Central memory CD4-positive, alpha-beta T cell (primary cell): ENCODE results near the gene RASA4B.
A peak's percentile ranks its signal among the peaks of the same experiment; 100 is the strongest.
"Not testable (repeated sequence)": the region's sequence is repeated elsewhere in the genome, so short reads cannot be mapped to it uniquely, and the experiment has no call there.

ENCODE experiments used
- DNase-seq: peaks from one replicate; pipeline ENCODE4 v3.0.0; 2022

The RASA4B gene

DNA sequence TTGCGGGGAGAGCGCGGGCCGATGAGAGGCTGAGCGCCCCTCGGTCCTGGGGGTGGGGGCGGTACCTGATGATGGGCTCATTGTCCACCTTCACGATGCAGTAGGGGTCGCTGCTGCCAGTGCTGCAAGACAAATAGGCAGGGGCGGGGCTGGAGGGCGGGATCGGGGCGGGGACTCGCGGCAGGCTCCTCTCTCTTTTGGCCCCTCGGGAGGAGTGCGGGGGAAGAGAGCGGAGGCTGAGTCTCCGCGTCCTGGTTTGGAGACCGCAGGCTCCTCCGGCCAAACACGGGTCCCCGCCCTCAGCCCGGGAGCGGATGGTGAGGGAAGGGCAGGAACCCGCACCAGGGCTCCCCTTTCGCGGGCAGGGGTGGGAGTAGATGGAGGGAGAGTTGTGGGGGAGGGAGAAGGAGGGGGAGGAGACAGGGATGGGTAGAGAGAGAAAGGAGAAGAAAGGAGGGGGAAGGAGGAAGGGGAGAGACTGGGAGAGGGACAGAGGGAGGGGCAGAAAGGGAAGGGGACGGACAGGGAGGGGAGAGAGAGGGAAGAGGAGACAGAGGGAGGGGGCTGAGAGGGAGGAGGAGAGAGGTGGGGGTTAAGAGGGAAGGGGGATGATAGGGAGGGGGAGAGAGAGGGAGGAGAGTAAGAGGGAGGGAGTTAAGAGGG lies 5.6 kb downstream of the RASA4B start:
- DNase-seq: not testable (repeated sequence)

DNA sequence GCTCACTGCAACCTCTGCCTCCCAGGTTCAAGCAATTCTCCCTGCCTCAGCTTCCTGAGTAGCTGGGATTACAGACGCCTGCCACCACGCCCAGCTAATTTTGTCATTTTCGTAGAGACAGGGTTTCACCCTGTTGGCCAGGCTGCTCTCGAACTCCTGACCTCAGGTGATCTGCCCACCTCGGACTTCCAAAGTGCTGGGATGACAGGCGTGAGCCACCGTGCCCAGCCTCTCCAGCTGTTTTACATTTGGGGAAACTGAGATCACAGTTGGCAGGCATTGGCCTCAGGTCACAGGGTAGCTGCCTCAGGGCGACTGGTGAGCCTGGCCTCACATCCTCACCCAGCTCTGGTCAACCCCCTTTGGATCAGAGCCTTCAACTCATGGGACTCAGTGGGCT lies 7.0 kb downstream of the RASA4B start:
- DNase-seq: not testable (repeated sequence)

- not testable (repeated sequence) for DNase-seq
These were observed 10.0 kb downstream of the RASA4B start for GRCh38 chr7:102507410-102508088.

DNA sequence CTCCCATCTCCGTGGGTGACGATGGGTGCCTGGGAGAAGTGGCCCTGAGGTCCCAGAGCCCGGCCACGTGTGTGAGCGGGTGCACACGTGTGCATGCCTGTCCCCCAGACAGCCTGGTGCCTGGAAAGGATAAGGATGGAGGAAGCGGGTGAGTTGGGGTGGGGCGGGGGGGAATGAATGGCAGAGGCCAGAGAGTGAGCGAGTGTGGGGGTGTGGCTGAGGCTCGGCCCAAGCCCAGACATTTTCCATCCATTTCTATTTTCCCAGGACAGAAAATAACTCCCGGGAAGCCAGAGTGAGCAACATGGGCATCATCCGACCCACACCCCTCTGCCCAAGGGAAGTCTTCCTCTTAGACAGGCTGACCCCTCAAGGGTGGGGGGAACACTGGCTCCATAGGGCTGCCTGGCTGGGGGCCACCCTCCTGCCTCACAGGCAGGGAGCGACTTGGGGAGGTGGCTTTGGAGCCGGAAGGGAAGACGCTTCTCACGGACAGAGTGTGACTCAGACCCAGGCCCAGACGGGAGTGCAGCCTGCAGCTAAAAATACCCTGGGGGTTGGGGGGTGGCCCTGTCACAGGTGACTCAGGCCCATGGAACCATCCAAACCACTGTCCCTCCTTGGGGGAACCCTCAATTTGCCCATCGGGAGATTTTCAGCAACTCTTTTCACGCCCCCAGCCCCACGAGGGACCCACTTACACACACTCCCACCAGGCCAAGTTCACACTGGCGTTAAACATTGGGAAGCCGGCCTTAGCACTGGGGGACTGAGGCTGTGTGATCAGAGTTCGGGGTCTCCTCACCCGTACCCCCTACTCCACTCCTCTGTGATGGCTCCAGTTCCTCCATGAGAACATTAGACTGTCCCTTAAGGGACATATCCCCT lies 12.0 kb downstream of the RASA4B start:
- DNase-seq: not testable (repeated sequence)

- DNase-seq: not testable (repeated sequence)
These were observed 14.4 kb downstream of the RASA4B start for GRCh38 chr7:102503141-102503540.

DNA sequence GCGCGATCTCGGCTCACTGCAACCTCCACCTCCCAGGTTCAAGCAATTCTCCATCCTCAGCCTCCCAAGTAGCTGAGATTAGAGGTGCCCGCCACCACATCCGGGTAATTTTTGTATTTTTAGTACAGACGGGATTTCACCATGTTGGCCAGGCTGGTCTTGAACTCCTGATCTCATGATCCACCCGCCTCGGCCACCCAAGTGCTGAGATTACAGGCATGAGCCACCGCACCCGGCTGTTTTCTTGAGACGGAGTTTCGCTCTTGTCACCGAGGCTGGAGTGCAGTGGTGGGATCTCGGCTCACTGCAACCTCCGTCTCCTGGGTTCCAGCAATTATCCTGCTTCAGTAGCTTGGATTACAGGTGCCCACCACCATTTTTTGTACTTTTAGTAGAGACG lies 19.3 kb downstream of the RASA4B start:
- DNase-seq: not testable (repeated sequence)

DNA sequence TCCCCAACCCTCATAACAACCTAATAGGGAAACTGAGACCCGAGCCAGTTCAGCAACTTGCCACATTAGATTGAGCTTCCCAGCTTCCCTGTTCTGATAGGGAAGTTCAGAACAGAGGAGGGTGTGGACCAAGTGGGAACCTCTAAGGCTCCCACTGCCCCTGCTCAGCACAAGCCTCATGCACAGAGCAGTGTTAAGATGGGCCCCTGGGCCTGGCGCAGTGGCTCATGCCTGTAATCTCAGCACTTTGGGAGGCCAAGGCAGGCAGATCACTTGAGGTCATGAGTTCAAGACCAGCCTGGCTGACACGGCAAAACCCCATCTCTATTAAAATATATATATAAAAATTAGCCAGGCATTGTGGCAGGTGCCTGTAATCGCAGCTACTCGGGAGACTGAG lies 20.3 kb downstream of the RASA4B start:
- DNase-seq: not testable (repeated sequence)

DNA sequence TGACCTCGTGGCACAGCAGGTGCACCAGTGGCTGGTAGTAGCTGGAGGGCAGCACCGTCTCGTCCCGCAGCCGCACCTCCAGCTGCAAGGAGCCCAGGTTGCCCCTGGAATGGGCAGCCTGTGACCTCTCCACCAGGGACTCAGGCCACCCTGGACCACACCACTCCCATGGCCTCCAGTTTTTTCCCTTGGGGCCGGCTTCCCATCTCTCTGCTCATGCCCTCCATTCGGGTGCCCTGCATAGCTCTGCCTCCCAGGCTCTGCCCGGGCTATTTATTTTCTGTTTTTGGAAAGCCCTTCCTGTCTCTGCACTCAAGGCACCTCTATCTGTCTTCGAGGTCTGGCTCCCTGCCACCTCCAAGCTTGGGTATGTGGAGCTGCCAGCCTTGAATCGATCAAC lies 20.7 kb downstream of the RASA4B start:
- not testable (repeated sequence) for DNase-seq

- DNase-seq: not testable (repeated sequence)
These were observed 23.0 kb downstream of the RASA4B start for GRCh38 chr7:102494473-102495149.

DNA sequence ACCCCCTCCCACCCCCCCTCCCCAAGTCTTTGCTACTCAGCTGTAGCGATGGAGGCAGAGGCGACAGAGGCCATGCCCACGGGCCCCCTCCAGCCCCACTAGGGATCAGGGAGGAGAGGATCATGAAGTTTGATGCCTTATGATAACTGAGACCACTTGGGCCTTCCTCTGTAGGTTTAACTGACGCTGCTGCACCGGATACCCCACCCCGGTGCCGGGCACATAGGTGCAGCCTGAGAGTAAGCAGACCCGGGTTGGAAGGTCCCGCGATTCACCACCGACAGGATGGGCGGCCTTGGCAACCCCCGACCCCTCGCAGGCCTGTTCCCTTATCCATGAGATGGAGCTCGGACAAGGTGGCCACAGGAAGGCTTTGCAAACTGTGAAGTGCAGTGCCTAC lies 23.6 kb downstream of the RASA4B start:
- not testable (repeated sequence) for DNase-seq

DNA sequence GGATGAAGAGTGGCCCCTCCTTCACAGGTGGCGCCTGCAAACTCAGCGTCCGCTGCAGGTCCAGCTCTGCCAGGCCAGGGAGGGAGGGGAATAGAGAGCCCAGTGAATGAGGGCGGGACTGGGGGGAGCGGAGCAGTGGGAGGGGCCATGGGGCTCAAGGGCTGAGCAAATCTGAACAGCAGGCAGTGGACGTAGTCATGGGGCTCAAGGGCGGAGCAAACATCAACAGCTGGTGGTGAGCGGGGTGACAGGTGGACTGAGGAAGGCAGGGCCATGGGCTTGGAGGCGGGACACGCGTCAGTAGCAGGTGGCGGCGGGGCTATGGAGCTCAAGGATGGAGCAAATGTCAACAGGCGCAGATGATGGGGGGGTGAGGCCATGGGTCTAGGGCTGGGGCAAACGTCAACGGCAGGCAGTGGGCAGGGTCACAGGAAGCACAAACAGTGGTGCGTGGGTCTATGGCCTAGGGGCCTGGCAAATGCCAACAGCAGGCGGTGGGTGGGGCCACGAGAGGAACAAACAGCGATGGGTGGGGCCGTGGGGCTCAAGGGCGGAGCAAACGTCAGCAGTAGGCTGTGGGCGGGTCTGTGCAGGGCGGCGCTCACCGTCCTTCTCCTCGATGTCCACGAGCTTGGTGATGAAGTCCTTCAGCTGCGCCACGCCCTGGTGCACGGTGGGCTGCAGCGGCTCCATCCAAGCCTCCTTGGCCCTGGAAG lies 24.2 kb downstream of the RASA4B start:
- DNase-seq: not testable (repeated sequence)

GRCh38 chr7:102490529-102491075 lies 27.0 kb downstream of the RASA4B start:
- peak; percentile 27 for DNase-seq

DNA sequence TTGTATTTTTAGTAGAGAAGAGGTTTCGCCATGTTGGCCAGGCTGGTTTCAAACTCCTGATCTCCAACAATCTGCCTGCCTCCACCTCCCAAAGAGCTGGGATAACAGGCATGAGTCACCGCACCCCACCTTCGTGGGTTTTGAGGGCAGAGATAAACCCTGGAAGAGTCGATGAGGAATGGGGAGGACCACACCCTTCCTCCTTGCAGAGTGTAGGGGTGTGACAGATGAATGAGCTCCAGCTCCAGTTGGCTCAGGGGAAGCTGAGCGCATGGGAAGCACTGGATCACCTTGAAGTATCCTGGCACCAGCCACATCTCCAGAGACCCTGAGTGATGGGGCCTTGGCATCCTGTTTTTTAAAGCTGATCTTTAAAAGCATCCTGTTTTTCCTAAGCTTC lies 33.3 kb downstream of the RASA4B start:
- not testable (repeated sequence) for DNase-seq

DNA sequence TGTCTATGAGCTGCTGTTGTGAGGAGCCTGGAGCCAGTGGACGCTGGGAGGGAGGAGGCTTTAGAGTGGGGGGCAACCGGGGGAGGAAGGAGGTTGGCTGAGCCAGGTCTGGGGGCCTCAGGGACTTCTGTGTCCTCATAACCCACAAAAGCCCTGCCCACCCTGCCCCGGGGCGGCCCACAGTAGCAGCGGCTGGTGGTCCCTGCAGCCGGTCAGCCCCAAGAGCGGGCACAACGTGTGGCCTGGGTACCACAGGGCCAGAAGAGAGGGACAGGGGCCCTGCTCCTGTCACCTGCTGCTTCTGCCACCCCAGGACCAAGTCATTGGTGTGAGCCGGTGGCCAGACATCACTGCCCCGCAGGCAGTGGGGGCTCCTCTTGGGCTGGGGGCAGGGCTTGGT lies 35.6 kb downstream of the RASA4B start:
- not testable (repeated sequence) for DNase-seq

- DNase-seq: not testable (repeated sequence)
These were observed 37.5 kb downstream of the RASA4B start for GRCh38 chr7:102479982-102480637.

- DNase-seq: not testable (repeated sequence)
These were observed 38.4 kb downstream of the RASA4B start for GRCh38 chr7:102479209-102479584.

DNA sequence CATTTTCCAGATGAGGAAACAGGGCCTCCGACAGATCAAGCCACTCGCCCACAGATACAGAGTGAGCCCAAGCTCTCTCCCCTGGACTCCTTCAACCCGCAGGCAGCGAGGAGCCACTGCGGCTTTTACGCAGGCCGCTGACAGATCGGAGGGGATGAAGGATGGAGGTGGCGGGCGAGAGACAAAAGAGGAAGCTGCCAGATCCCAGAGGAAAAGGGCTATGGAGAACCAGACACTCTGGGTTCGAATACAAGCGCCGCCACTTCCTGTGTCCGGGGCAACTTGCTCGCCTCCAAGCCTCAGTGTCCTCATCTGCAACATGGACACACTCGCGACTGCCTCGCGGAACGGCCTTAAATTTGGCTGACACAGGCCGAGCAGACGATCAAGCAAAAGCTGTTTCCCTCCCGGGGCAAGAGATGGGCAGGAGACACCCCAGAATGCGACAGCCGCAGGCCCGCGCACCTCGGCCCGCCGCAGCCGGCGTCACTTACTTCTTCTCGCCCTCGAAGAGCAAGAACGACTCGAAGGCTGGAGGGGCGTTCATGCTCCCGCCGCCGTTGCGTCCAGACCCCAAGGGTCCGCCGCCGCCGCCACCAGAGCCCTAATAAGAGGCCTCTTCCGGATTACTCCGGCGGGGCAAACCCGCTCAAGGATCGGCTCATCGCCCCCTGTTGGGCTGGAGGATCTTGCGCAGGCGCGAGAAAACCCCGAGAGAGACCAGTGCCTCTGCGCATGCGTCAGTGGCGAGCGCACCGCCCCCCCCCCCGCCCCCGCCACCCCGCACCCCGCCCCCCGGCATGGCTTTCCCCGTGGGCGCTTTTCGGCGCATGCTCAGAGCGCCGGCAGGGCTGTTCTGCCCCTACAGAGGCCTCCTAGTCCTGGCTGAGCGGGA lies 39.0 kb downstream of the RASA4B start, which contains the start of gene POLR2J:
Gene POLR2J (minus strand): TSS at position 609 of the 895 bp plus-strand sequence. CDS start 62 bp downstream, at position 547.
- peak; percentile 88 for DNase-seq

DNA sequence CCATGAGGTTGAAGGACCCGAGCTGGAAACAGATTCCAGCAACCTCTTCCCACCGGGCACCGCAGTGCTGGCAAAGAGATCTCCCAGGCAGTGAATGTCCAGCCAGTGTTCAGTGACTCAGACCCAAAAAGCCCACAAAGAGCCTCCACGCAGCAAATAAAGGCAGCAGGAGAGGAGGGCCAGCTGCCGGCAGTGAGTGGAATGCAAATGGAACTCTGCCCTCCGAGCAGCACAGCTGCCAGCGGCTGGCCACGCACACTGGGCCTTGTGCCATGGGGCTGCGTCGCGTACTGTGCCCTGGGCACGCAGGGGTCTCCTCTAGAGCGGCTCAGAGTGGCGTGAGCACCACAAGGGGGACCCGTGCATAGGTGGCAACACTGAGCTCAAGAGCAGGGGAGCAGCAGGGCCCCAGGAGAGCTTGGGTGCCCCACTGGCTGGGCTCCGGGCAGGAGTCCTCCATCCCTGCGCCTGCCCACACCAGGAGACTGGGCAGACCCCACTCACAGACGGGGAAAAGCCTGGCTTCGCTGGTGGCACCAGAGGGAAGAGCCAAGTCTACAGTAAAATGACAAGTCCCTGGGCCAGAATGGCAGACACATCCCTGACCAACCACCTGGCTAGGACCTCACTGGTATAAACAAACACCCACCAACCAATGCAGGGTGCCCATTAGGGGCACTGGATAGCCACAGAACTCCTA lies 42.7 kb downstream of the RASA4B start:
- DNase-seq: not testable (repeated sequence)

- DNase-seq: not testable (repeated sequence)
These were observed 43.5 kb downstream of the RASA4B start for GRCh38 chr7:102474116-102474515.
